AG09309 (cell line): ENCODE measurements around the gene RAB31.

ENCODE experiments used
- DNase-seq: peaks from one replicate; pipeline ENCODE4 v3.0.0-alpha.2; 2010; ENCODE audit warnings: low read depth
- H3K4me3 ChIP-seq: 2 replicates; pipeline ENCODE4 v1.5.1; 2011; ENCODE audit warnings: mild to moderate bottlenecking, low read depth, low read length, moderate library complexity; ENCODE audit not compliant: control insufficient read depth
- TF ChIP-seq, protein P1 (sequence below): IDR thresholded peaks from 2 replicates; pipeline ENCODE4 v1.5.1; 2011; ENCODE audit warnings: mild to moderate bottlenecking, low read depth, low read length, inconsistent platforms; ENCODE audit not compliant: insufficient read depth, control insufficient read depth; ENCODE audit errors: missing control alignments

The RAB31 gene, protein sequence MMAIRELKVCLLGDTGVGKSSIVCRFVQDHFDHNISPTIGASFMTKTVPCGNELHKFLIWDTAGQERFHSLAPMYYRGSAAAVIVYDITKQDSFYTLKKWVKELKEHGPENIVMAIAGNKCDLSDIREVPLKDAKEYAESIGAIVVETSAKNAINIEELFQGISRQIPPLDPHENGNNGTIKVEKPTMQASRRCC

DNA sequence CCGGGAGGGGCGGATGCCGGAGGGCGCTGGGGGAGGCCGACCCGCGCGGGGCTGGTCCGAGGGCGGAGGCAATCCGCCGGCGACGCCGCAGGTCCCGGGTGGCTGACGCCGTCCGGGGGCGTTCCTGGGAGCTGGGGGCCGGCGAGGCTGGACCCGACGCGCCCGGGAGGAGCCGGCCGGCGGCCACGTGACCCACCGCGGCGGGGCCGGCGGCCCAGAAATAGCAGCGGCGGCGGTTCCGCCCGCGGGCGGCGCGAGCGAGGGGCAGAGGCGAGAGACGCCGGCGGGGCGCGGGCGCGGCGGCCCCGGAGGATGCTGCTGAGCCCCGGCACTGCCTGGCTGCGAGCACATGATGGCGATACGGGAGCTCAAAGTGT, at the start of gene RAB31:
Gene RAB31, plus strand, starts transcription at position 245 of the 377 bp plus-strand sequence. Its CDS starts 105 bp downstream, at position 350.
- H3K4me3 ChIP-seq = peak within 1 kb of the TSS; percentile 84
- DNase-seq = no peak
- TF ChIP-seq, protein P1, sequence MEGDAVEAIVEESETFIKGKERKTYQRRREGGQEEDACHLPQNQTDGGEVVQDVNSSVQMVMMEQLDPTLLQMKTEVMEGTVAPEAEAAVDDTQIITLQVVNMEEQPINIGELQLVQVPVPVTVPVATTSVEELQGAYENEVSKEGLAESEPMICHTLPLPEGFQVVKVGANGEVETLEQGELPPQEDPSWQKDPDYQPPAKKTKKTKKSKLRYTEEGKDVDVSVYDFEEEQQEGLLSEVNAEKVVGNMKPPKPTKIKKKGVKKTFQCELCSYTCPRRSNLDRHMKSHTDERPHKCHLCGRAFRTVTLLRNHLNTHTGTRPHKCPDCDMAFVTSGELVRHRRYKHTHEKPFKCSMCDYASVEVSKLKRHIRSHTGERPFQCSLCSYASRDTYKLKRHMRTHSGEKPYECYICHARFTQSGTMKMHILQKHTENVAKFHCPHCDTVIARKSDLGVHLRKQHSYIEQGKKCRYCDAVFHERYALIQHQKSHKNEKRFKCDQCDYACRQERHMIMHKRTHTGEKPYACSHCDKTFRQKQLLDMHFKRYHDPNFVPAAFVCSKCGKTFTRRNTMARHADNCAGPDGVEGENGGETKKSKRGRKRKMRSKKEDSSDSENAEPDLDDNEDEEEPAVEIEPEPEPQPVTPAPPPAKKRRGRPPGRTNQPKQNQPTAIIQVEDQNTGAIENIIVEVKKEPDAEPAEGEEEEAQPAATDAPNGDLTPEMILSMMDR = no peak

DNA sequence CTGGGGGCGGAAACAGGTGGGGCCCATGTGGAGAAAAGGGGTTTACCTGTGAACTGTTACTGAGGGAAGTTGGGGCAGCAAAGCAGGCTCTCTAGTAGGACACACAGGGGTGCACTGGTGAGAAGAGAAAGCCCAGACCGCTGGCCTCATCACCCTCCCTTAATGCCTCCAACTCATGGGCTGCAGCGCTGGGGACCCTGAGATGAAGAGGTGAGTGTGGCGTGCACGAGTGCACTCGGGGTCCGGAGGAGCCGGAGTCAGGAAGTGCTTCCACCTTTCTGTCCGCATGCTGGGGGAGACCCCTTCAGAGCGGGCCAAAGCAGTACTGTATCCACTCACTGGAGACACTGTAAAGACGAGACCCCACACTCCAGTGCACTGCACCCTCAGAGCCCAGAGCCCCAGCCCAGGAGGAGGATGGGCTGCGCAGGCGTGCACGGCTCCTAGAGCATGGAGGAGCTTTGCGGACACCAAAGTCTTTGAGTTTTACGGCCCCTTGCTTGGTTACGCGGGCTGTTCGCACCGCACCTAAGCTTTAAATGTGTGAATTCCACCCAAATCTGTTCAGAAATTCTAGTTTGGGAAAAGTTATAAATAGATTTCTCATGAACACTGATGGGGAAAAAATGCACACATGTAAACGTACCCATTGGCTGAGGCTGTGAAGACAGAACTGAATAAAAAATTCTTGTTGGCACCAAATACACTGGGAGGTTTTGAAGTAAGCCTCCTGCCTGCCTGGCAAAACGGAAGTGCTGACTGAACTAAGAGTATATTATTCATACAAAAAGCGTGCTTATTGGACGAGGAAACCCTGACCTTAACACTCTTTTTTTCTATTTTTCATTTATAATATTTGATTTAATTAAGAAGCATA, 48.4 kb upstream of the RAB31 start:
- DNase-seq = no peak
- H3K4me3 ChIP-seq = no peak overlapping the region
- TF ChIP-seq, protein P1 = no peak

DNA sequence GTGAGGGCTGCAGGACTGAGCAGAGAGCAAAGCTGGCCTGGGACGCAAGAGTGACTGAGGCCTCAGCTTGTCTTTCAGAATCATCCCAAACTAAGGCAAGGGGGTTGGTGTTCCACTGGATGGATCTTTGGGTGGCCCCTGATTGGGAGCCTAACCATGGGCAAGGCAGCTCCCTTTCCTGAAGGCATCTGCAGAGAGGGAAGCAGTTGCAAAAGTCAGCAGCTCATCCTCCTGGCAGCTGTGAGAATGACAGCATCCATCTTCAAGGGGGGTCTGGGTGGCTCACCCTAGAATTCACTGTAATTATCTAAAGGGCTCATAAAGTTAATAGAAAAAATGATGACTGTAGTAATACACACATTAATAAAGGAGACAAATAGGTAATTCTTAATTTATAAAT, 46.5 kb upstream of the RAB31 start:
- DNase-seq = no peak
- H3K4me3 ChIP-seq = no peak overlapping the region
- TF ChIP-seq, protein P1 = peak; percentile 49

DNA sequence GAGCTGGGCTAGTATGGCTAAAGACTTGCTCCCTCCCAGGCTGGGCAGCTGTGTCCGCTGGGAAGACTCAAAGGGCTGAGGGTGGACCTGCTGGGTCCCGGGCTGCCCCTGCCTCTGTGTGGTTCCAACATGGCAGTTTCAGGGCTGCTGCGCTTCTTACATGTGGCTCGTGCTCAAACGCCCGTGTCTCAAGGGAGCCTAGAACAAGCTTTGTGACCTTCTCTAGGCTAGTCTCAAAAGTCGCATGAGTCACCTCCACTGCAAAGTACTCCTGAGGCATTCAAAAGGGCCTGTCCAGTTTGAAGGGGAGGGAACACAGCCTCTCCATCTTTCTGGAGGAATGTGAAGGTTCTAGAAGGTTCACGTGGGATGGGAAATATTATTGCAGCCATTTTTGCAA, 44.7 kb upstream of the RAB31 start:
- TF ChIP-seq, protein P1 = no peak
- no peak for DNase-seq
- H3K4me3 ChIP-seq = no peak overlapping the region

DNA sequence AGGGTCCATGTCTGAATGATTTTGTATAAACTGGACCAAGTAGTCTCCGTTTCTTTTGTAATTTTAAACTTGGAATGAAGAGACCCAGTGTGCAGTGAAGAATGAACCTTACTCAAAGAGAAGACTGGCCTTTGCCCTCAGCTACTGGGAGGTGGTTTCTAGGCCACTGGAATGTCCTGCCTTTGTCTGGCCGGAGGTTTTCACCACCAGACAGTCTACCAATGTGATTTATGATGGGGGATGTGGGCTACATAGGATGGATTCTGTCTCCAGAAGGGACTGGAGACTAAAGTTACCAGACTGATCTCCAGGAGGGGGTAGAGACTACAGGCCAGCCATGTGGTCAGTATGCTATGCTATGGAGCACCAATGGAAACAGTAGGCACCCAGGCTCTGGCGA, 42.8 kb upstream of the RAB31 start:
- no peak overlapping the region for H3K4me3 ChIP-seq
- no peak for DNase-seq
- TF ChIP-seq, protein P1 = no peak

DNA sequence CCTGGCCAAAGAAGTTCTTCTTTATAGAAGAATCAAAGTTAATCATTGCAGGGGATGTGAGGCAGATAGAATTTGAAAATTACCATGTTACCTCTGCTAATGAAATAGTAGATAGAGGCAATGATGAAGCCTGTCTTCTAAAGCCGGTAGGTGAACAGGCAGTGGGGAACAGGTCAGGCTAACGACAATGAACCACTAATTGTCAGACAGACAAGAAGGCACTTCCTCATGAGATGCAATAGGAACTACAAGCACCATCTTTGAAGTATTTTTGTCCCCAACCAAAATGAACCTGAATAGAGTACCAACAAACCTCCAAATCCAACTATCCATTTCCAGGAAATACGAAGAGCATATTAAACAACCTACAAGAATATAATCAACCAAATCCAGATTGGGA, 41.6 kb upstream of the RAB31 start:
- no peak for DNase-seq
- no peak overlapping the region for H3K4me3 ChIP-seq
- TF ChIP-seq, protein P1 = no peak
